GM12865 (cell line): Measurements from ENCODE around the gene CD93.
A peak's percentile ranks its signal among the peaks of the same experiment; 100 is the strongest.

ENCODE experiments used
- DNase-seq: peaks from one replicate; pipeline ENCODE4 v3.0.0; 2010; ENCODE audit warnings: low read depth
- H3K4me3 ChIP-seq: 2 replicates; pipeline ENCODE4 v1.5.1; 2011; ENCODE audit warnings: mild to moderate bottlenecking, low read depth, low read length, control low read depth
- CTCF ChIP-seq: IDR thresholded peaks from 2 replicates; pipeline ENCODE4 v1.5.1; 2011; ENCODE audit warnings: low read length, control low read depth, low read depth, inconsistent platforms; ENCODE audit not compliant: insufficient read depth; ENCODE audit errors: missing control alignments

Gene CD93

GRCh38 chr20:23050847-23051627 lies 35.1 kb downstream of the CD93 start:
- TF ChIP-seq CTCF: peak; percentile 57
- H3K4me3 ChIP-seq: no peak overlapping the region
- peak; percentile 44 for DNase-seq

- TF ChIP-seq CTCF: no peak
- no peak overlapping the region for H3K4me3 ChIP-seq
- no peak for DNase-seq
These were observed 35.9 kb downstream of the CD93 start for GRCh38 chr20:23050076-23050838.

- TF ChIP-seq CTCF: no peak
- no peak within 1 kb of the TSS for H3K4me3 ChIP-seq
- no peak for DNase-seq
These were observed 36.7 kb downstream of the CD93 start, which contains the start of gene THBD for GRCh38 chr20:23049201-23050075. THBD (minus strand) TSS chr20:23049672; CDS start chr20:23049504, 168 bp downstream.

- no peak for TF ChIP-seq CTCF
- no peak for DNase-seq
- H3K4me3 ChIP-seq: no peak overlapping the region
These were observed 37.6 kb downstream of the CD93 start for GRCh38 chr20:23048283-23049200.

GRCh38 chr20:23047738-23048214 lies 38.3 kb downstream of the CD93 start:
- H3K4me3 ChIP-seq: no peak overlapping the region
- TF ChIP-seq CTCF: no peak
- DNase-seq: no peak
